ENCODE results near the gene ITGB7.

Gene ITGB7

DNA sequence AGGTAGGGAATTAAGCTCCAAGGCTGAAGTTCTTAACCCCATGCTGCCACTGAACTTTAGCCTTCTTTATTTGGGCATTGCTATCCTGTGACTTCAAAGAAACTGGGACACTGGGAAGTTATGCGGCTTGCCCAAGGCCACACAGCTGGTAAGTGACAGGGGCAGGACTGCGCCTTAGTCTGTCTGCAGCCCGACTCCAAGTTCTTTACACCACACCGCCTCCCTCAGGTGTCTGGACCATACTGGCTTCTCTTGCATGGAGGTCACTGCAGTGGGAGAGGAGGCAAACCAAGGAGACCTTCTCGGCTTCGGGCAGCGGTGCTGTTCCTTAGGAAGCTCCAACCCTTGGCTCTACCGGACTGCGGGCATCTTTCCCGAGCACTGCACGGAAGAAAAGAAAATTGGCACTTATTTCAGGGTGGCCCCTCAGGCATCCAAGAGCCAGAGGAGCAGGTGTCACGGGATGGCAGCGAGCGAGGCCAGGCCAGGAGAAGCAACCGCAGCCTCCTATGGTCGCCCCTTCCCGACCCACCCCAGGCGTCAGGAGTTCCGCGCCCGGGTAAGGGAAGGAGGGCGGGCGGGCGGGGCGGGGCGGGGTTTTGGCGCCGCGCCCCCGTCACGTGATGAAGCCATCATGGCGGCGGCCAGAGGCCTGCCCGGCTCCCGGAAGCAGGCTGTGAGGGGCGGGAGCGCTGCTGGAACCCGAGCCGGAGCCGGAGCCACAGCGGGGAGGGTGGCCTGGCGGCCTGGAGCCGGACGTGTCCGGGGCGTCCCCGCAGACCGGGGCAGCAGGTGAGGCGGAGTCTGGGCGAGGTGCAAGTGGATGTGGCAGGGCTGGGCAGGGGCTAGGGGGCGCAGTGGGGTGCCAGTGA is 44.7 kb upstream of the ITGB7 start (continued):
- no peak for TF ChIP-seq ZNF426 (tag by site-specific recombination; IDR thresholded peaks at IDR 0.05)
- TF ChIP-seq, protein P1, sequence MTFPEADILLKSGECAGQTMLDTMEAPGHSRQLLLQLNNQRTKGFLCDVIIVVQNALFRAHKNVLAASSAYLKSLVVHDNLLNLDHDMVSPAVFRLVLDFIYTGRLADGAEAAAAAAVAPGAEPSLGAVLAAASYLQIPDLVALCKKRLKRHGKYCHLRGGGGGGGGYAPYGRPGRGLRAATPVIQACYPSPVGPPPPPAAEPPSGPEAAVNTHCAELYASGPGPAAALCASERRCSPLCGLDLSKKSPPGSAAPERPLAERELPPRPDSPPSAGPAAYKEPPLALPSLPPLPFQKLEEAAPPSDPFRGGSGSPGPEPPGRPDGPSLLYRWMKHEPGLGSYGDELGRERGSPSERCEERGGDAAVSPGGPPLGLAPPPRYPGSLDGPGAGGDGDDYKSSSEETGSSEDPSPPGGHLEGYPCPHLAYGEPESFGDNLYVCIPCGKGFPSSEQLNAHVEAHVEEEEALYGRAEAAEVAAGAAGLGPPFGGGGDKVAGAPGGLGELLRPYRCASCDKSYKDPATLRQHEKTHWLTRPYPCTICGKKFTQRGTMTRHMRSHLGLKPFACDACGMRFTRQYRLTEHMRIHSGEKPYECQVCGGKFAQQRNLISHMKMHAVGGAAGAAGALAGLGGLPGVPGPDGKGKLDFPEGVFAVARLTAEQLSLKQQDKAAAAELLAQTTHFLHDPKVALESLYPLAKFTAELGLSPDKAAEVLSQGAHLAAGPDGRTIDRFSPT (tag by site-specific recombination; IDR thresholded peaks at IDR 0.05) = peak; percentile 55
- TF ChIP-seq ZNF843 (tag by site-specific recombination; IDR thresholded peaks at IDR 0.05) = 0 out of 2 replicates have a peak, but pooled peaks have one; percentile 41
- TF ChIP-seq ZNF394 (tag by site-specific recombination; IDR thresholded peaks at IDR 0.05; ENCODE audit: borderline replicate concordance) = no peak; the same call in 1 of the 2 replicates
- TF ChIP-seq ZNF610 (tag by site-specific recombination; IDR thresholded peaks at IDR 0.05; ENCODE audit: borderline replicate concordance) = peak; percentile 73; the same call in 1 of the 2 replicates
- TF ChIP-seq, protein P2, sequence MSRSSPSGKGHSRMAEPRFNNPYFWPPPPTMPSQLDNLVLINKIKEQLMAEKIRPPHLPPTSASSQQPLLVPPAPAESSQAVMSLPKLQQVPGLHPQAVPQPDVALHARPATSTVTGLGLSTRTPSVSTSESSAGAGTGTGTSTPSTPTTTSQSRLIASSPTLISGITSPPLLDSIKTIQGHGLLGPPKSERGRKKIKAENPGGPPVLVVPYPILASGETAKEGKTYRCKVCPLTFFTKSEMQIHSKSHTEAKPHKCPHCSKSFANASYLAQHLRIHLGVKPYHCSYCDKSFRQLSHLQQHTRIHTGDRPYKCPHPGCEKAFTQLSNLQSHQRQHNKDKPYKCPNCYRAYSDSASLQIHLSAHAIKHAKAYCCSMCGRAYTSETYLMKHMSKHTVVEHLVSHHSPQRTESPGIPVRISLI (tag by site-specific recombination; IDR thresholded peaks at IDR 0.05) = no peak
- peak; percentile 93 for TF ChIP-seq ZXDB (tag by site-specific recombination; IDR thresholded peaks at IDR 0.05)
- TF ChIP-seq, protein P3, sequence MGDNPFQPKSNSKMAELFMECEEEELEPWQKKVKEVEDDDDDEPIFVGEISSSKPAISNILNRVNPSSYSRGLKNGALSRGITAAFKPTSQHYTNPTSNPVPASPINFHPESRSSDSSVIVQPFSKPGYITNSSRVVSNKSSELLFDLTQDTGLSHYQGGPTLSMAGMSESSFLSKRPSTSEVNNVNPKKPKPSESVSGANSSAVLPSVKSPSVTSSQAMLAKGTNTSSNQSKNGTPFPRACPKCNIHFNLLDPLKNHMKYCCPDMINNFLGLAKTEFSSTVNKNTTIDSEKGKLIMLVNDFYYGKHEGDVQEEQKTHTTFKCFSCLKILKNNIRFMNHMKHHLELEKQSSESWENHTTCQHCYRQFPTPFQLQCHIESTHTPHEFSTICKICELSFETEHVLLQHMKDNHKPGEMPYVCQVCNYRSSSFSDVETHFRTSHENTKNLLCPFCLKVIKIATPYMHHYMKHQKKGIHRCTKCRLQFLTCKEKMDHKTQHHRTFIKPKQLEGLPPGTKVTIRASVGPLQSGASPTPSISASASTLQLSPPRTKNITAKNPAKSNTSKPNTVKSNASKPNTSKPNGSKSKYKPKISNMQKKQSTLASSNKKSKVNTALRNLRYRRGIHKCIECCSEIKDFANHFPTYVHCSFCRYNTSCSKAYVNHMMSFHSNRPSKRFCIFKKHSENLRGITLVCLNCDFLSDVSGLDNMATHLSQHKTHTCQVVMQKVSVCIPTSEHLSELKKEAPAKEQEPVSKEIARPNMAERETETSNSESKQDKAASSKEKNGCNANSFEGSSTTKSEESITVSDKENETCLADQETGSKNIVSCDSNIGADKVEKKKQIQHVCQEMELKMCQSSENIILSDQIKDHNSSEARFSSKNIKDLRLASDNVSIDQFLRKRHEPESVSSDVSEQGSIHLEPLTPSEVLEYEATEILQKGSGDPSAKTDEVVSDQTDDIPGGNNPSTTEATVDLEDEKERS (tag by site-specific recombination; IDR thresholded peaks at IDR 0.05) = no peak
- TF ChIP-seq ZNF501 (tag by site-specific recombination; IDR thresholded peaks at IDR 0.05) = peak; percentile 91
- no peak for TF ChIP-seq ZNF211 (tag by site-specific recombination; IDR thresholded peaks at IDR 0.05; ENCODE audit: low read depth)
- 0 out of 2 replicates have a peak, but pooled peaks have one; percentile 17 for TF ChIP-seq SCRT2 (tag by site-specific recombination; IDR thresholded peaks at IDR 0.05)
- TF ChIP-seq ZNF600 (tag by site-specific recombination; IDR thresholded peaks at IDR 0.05) = peak; percentile 71
- no peak for TF ChIP-seq ZNF366 (tag by site-specific recombination; conservative IDR thresholded peaks at IDR 0.05)
- no peak for TF ChIP-seq ZNF830 (tag by site-specific recombination; IDR thresholded peaks at IDR 0.05; ENCODE audit: low read depth)
- peak; percentile 79; the same call in 1 of the 2 replicates for TF ChIP-seq ZBTB20 (tag by site-specific recombination; IDR thresholded peaks at IDR 0.05)
- TF ChIP-seq ZBTB8A (tag by site-specific recombination; IDR thresholded peaks at IDR 0.05) = peak; percentile 49
- TF ChIP-seq, protein P4, sequence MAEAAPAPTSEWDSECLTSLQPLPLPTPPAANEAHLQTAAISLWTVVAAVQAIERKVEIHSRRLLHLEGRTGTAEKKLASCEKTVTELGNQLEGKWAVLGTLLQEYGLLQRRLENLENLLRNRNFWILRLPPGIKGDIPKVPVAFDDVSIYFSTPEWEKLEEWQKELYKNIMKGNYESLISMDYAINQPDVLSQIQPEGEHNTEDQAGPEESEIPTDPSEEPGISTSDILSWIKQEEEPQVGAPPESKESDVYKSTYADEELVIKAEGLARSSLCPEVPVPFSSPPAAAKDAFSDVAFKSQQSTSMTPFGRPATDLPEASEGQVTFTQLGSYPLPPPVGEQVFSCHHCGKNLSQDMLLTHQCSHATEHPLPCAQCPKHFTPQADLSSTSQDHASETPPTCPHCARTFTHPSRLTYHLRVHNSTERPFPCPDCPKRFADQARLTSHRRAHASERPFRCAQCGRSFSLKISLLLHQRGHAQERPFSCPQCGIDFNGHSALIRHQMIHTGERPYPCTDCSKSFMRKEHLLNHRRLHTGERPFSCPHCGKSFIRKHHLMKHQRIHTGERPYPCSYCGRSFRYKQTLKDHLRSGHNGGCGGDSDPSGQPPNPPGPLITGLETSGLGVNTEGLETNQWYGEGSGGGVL (tag by site-specific recombination; IDR thresholded peaks at IDR 0.05) = peak; percentile 62
- TF ChIP-seq ZNF184 (tag by site-specific recombination; IDR thresholded peaks at IDR 0.05) = 0 out of 2 replicates have a peak, but pooled peaks have one; percentile 21
- TF ChIP-seq ZBTB17 (tag by site-specific recombination; IDR thresholded peaks at IDR 0.05) = peak; percentile 56
- peak; percentile 71 for TF ChIP-seq YY1 (tag by site-specific recombination; IDR thresholded peaks at IDR 0.05)
- TF ChIP-seq, protein P5, sequence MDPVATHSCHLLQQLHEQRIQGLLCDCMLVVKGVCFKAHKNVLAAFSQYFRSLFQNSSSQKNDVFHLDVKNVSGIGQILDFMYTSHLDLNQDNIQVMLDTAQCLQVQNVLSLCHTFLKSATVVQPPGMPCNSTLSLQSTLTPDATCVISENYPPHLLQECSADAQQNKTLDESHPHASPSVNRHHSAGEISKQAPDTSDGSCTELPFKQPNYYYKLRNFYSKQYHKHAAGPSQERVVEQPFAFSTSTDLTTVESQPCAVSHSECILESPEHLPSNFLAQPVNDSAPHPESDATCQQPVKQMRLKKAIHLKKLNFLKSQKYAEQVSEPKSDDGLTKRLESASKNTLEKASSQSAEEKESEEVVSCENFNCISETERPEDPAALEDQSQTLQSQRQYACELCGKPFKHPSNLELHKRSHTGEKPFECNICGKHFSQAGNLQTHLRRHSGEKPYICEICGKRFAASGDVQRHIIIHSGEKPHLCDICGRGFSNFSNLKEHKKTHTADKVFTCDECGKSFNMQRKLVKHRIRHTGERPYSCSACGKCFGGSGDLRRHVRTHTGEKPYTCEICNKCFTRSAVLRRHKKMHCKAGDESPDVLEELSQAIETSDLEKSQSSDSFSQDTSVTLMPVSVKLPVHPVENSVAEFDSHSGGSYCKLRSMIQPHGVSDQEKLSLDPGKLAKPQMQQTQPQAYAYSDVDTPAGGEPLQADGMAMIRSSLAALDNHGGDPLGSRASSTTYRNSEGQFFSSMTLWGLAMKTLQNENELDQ (tag by site-specific recombination; IDR thresholded peaks at IDR 0.05; ENCODE audit: low read depth) = no peak
- peak; percentile 23; the same call in 1 of the 2 replicates for TF ChIP-seq ZNF76 (tag by site-specific recombination; IDR thresholded peaks at IDR 0.05; ENCODE audit: borderline replicate concordance, low read depth)
- no peak for TF ChIP-seq ZNF133 (tag by site-specific recombination; IDR thresholded peaks at IDR 0.05)
- 0 out of 2 replicates have a peak, but pooled peaks have one; percentile 6 for TF ChIP-seq EGR2 (tag by site-specific recombination; IDR thresholded peaks at IDR 0.05; ENCODE audit: low read depth)
- TF ChIP-seq, protein P6, sequence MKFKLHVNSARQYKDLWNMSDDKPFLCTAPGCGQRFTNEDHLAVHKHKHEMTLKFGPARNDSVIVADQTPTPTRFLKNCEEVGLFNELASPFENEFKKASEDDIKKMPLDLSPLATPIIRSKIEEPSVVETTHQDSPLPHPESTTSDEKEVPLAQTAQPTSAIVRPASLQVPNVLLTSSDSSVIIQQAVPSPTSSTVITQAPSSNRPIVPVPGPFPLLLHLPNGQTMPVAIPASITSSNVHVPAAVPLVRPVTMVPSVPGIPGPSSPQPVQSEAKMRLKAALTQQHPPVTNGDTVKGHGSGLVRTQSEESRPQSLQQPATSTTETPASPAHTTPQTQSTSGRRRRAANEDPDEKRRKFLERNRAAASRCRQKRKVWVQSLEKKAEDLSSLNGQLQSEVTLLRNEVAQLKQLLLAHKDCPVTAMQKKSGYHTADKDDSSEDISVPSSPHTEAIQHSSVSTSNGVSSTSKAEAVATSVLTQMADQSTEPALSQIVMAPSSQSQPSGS (tag by site-specific recombination; IDR thresholded peaks at IDR 0.05; ENCODE audit: low read depth) = no peak
